Right hindlimb (tissue), 1 donor: ENCODE data around the gene DNAJA2.
A peak's percentile ranks its signal among the peaks of the same experiment; 100 is the strongest.
"Not testable (repeated sequence)": the region's sequence is repeated elsewhere in the genome, so short reads cannot be mapped to it uniquely, and the experiment has no call there.

Experiments used
- DNase-seq: peaks from one replicate; pipeline ENCODE4 v3.0.0-alpha.2; 2018

Gene DNAJA2

DNA sequence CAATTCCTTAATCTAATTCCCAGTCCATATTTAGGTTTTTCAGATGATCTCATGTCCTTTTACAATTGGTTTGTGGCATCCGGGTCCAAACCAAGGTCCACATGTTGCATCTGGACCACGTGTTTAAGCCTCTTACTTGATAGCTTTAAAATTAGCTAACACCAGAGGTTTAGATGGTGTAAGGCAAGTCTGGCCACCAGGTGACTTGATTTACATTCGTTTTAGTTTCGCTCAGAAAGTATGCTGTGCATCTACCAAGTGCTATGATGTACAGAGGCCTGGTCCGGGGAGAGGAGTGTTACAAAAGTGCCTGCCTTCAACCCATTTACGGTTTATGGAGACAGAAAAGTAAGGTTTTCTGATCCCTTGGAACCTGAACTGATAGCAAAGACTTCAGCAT is 878 bp upstream of the DNAJA2 start:
- no peak for DNase-seq

GRCh38 chr16:46973996-46974324 is 486 bp upstream of the DNAJA2 start:
- no peak for DNase-seq

DNA sequence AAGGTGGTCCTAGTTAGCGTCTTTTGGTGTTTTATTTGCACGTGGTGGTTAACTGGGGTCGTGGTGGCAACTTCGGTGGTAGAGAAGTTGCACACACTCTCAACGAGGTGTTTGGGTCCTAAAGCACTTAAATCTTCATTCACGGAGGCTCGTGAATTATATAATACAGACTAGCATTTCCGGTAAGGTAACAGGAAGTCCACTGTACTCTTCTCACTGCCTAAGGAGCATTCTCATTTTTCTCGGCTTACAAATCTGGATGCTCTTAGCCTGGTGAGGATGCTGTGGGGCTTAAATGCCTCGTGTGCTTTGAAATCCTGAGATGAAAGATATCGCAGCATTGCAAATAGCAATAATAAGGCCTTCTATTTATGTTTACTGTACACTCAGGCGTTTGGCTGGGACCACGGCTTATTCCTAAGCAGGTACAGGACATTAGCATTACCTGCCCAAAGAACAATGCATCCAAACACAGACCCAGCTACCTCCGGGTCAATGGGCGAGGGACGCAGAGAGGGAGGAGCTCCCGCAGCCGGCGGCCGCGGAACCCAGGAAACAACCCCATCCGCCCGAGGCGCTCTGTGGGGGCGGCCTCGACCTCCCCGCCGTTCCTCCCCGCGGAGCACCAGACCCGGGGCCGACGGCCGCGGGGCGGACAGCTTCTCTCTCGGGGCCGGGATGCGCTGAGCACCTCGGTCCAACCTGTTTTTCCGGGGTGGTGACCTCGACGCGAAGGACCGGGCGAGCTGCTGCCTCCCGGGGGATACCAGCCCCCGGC is 856 bp downstream of the DNAJA2 start:
- peak; percentile 42 for DNase-seq

- no peak for DNase-seq
These were observed 2.2 kb downstream of the DNAJA2 start for GRCh38 chr16:46971271-46971670.

GRCh38 chr16:46970089-46970488 is 3.4 kb downstream of the DNAJA2 start:
- DNase-seq, result no peak

GRCh38 chr16:46968063-46968435 is 5.4 kb downstream of the DNAJA2 start:
- no peak for DNase-seq

- no peak for DNase-seq
These were observed 10.8 kb downstream of the DNAJA2 start for GRCh38 chr16:46962629-46963028.

GRCh38 chr16:46961373-46962353 is 11.8 kb downstream of the DNAJA2 start:
- DNase-seq, result no peak

DNA sequence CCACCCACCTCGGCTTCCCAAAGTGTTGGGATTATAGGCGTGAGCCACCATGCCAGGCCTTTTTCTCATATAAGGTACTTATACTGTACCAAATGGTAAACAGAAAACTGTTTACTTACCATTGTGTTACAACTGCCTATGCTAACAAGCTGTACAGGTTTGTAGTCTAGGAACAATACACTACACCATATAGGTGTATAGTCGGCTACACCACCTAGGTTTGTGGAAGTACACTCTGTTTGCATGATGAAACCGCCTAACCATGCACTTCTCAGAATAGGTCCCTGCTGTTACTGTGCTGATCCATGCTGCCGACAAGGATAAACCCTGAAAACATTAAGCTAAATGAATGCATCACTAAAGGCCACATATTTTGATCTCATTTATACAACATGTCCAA is 18.9 kb downstream of the DNAJA2 start:
- no peak for DNase-seq

DNA sequence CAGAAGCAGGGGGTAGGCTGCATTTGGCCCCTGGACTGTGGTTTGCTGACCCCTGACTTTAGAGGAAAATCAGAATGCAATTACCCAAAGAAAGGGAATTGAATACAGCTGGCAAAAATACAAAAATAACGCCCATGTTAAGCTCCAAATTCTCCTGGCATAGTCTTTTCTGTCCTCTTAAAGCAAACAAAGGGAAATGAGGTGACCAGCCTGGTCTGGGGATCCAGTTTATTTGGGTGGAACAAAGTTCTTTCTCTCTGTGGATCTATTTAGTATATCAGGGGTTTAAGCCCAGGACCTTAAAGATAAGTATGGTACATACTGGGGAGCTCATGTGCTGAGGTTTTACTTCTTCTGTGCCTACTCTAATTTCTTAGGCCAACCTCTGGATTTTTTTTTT is 23.5 kb downstream of the DNAJA2 start:
- no peak for DNase-seq

DNA sequence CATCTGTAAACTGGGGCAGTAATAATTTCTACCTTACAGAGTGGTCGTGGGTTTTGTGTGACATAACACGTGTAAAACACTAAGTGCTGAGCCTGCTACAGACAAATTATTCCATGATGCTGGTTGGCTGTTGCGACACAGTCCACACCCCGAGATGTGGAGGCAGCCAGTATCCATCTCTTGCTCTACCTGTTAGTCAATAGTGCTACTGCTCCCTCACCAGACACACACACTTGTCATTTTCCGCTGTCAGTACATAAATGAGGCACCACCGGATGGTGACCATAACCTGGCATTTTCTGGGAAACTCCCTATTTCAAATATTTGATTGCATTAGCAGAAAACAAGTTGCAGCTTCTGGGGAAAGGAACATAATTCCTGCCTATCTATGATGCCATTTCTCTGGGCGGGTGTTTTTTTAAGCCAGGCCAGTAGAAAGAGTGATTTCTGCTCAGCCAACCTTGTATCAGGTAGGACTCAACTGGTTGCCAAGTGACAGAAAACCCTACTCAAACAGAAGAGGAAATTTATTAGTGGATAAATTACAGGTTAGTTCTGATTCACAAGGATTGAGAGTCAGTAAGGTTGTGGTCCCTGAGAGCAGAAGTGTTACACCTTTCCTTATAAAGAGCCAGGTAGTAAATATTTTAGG is 24.1 kb downstream of the DNAJA2 start:
- DNase-seq, result no peak

- DNase-seq, result no peak
These were observed 24.8 kb downstream of the DNAJA2 start for GRCh38 chr16:46948548-46949166.

DNA sequence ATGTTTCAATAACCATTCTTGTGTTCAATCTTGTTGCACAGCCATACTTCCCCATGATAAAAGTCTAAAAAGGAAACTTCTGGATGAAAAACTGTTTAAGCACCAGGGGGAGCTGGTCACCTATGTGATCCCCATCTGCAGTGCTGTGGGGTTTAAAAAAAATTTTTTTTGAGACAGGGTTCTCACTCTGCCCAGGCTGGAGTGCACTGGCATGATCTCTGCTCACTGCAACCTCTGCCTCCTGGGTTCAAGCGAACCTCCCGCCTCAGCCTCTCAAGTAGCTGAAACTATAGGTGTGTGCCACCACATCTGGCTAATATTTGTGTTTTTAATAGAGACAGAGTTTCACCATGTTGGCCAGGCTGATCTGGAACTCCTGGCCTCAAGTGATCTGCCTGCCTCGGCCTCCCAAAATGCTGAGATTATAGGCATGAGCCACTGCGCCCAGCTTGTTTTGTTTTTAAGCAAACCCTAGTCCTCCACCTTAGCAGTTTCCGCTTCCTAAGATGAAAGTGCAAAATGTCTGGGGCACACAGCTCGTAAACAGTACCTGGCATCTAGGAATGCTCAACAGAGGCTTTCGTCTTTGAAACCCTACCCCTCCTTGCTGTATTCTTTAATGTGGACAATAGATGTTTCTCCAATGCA is 25.4 kb downstream of the DNAJA2 start:
- DNase-seq, result no peak

GRCh38 chr16:46944713-46945112 is 28.8 kb downstream of the DNAJA2 start:
- DNase-seq, result not testable (repeated sequence)

- DNase-seq, result no peak
These were observed 35.9 kb downstream of the DNAJA2 start for GRCh38 chr16:46937536-46937935.

GRCh38 chr16:46932802-46933201 is 40.7 kb downstream of the DNAJA2 start:
- DNase-seq, result no peak

DNA sequence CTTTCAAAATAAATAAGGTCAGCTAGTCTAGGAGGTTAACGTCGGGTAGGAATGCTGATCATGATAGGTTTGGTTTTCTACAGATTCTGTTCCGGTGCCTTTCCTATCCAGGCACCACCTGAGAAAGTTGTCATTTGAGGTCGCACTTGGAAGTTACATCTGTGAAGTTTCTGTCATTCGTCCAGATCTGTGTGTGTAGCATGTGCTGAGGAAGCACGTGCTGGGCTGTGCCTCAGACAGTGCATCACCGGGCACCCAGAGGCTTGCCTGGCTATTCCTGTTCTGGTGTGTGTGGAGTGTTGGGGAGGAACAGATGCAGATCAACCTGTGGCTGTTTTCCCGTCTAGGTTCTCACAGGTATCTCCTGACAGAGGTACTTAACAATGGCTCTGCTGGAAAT is 42.6 kb downstream of the DNAJA2 start:
- DNase-seq, result no peak

DNA sequence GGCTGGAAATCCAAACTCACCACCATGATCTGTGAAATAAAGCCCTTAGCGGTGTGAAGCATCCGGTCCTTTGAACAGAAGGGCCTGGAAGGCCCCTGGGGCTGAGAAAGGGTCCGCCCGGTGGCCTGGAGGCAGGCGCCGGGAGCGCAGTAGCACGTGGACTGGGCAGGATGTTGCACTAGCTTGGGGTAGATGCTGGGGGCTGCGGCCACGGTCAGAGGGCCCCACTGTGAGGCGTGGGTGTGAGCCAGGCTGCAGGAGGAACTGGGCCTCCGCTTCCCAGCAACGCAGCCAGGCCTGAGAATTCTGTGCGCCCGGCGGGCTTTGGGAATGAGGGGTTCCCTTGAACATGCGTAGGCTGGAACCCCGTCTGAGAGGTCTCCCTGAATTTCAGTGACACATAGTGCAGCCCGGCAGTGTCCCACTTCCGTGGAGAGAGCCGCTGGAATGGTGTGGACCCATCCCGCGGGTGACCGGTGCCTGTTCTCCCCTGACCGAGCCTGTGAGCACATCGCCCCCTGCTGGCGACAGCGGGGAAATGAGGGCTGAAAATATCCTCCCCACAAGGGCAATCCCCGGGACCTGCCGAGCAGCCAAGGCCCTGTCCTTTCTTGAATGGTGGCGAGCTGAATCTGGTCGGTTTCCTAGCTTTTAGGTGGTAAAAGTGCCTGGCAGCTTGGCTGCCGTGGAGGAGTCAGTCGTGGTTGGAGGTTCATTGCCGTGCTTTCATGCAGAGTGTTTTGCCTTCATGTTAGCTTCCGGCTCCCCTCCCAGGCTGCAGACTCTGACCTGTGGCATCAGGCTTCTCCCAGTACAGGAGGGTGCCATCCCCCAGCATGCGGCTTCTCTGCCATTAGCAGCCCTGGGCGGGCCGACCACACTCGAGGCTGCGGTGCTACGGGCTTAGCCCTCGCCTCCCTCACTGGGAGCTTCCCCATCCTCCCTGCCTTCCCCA is 43.8 kb downstream of the DNAJA2 start:
- DNase-seq, result peak; percentile 58

GRCh38 chr16:46928811-46929210 is 44.7 kb downstream of the DNAJA2 start:
- DNase-seq, result no peak

DNA sequence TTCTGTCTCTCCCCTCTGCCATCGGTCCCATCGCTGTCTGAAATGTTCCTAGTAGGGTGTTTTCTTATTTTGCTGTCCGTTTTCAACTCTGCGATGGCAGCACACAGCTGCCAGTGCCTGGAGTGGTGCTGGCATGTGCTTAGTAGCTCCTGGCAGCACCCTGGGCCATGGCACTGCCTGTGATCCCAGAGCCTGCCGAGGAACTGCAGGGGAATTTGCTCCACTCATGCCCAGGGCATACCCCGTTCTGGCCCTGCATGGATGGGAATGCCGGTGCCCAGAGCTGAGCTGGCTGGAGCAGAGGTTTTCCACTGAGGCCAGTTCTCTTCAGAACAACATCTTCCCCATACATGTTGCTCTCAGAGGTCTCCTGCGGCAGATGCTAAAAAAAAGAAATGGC is 46.2 kb downstream of the DNAJA2 start:
- DNase-seq, result no peak

GRCh38 chr16:46926470-46927225 is 46.8 kb downstream of the DNAJA2 start:
- DNase-seq, result no peak
